HG02571 (cell line): ENCODE results near the gene NELL1.

Experiments used
- ATAC-seq: cut with Tn5 transposase; IDR thresholded peaks from one replicate; pipeline ENCODE4 v1.9.1; 2021; ENCODE audit warnings: mild to moderate bottlenecking, moderate library complexity; ENCODE audit not compliant: unreplicated experiment

Gene NELL1

GRCh38 chr11:21543901-21544300 is 874.5 kb downstream of the NELL1 start:
- ATAC-seq = no peak

GRCh38 chr11:21545699-21546098 is 876.3 kb downstream of the NELL1 start:
- ATAC-seq = no peak

GRCh38 chr11:21546703-21547102 is 877.3 kb downstream of the NELL1 start:
- no peak for ATAC-seq

- ATAC-seq = no peak
Observed at GRCh38 chr11:21552911-21553310, 883.5 kb downstream of the NELL1 start.

GRCh38 chr11:21553795-21554194 is 884.4 kb downstream of the NELL1 start:
- no peak for ATAC-seq

GRCh38 chr11:21554284-21554683 is 884.9 kb downstream of the NELL1 start:
- no peak for ATAC-seq

GRCh38 chr11:21556926-21557325 is 887.5 kb downstream of the NELL1 start:
- ATAC-seq = no peak

GRCh38 chr11:21560466-21560975 is 891.1 kb downstream of the NELL1 start:
- ATAC-seq = no peak

- no peak for ATAC-seq
Observed at GRCh38 chr11:21561581-21561980, 892.2 kb downstream of the NELL1 start.

- no peak for ATAC-seq
Observed at GRCh38 chr11:21564095-21564494, 894.7 kb downstream of the NELL1 start.

GRCh38 chr11:21564833-21565682 is 895.7 kb downstream of the NELL1 start:
- ATAC-seq = no peak

- ATAC-seq = no peak
Observed at GRCh38 chr11:21566521-21567117, 897.2 kb downstream of the NELL1 start.

- ATAC-seq = no peak
Observed at GRCh38 chr11:21567645-21568290, 898.4 kb downstream of the NELL1 start.

- no peak for ATAC-seq
Observed at GRCh38 chr11:21572210-21572609, 902.8 kb downstream of the NELL1 start.

GRCh38 chr11:21582791-21583190 is 913.4 kb downstream of the NELL1 start:
- ATAC-seq = no peak

GRCh38 chr11:21588754-21589153 is 919.4 kb downstream of the NELL1 start:
- no peak for ATAC-seq

GRCh38 chr11:21602699-21603098 is 933.3 kb downstream of the NELL1 start:
- no peak for ATAC-seq

- no peak for ATAC-seq
Observed at GRCh38 chr11:21603886-21604285, 934.5 kb downstream of the NELL1 start.

- no peak for ATAC-seq
Observed at GRCh38 chr11:21604564-21604963, 935.2 kb downstream of the NELL1 start.

- no peak for ATAC-seq
Observed at GRCh38 chr11:21612326-21612725, 942.9 kb downstream of the NELL1 start.

- no peak for ATAC-seq
Observed at GRCh38 chr11:21614961-21615360, 945.6 kb downstream of the NELL1 start.

- ATAC-seq = no peak
Observed at GRCh38 chr11:21615955-21616371, 946.6 kb downstream of the NELL1 start.
